Measurements from ENCODE around the gene MED27.

Gene MED27

DNA sequence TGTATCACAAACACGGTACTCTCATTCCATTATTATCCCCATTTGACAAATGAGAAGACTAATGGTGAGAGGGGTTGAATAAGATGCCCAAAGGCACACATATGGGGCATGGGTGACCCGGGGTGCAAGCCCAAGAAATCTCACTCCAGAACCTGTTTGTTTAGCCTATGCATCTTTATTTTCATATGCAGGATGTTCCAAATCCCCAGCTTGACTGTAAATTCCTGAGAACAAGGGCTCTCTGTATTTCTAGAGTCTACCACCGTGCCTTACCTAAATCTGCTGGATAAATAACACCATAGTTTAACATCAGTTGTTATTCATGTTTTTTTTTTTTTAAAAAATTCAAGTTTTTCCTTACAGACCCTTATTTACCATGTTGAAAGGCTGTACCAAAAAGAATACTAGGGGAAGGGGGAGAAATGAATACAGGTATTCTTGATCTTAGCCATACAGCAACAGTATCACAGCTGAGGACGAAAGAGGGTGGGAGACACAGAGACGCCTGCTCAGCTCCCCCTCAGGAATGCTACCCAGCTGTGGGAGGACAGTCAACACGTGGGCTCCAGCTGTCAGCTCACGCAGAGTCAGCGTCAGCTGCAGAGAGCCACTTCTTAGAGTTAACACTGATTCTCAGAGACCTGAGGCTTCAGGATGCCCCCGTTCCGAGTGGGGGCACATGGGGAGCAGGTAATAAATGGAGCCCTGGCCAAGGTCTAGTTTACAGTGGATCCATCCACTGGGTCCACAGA, 86.6 kb downstream of the MED27 start:
- no peaks in the 10 kb centered on the region for H3K79me2 ChIP-seq (ENCODE audit: control insufficient read depth, insufficient read depth, low read length, poor library complexity)
- H3K4ac ChIP-seq (ENCODE audit: low read depth, low read length) = no peak overlapping the region
- no peak overlapping the region for H2AK5ac ChIP-seq (ENCODE audit: low read length)
- peaks cover 2% of the 10 kb centered on the region for H3K9me3 ChIP-seq (ENCODE audit: insufficient read depth, low read depth, low read length)
- H3K23ac ChIP-seq (ENCODE audit: low read length) = no peak overlapping the region
- peaks cover 0 to 7% of the 10 kb centered on the region in 2 experiments for H3K36me3 ChIP-seq (ENCODE audit: control insufficient read depth in 1 of 2, insufficient read depth in 2 of 2, low read length in 2 of 2)
- no peak overlapping the region for H2BK120ac ChIP-seq (ENCODE audit: insufficient read depth, low read length, poor library complexity)
- no peak for DNase-seq
- H4K8ac ChIP-seq (ENCODE audit: low read depth, low read length) = no peak overlapping the region
- no peak overlapping the region for H3K27ac ChIP-seq (ENCODE audit: low read depth, low read length)
- H3K4me1 ChIP-seq (ENCODE audit: control insufficient read depth in 1 of 2, insufficient read depth in 2 of 2, low read length in 2 of 2) = peaks cover 2% of the 10 kb centered on the region in 2 experiments
- WGBS (ENCODE audit: extremely low coverage, insufficient coverage, insufficient read length) = no CpG with 5 or more reads among the region's 10 CpGs
- no peak overlapping the region for H3K9ac ChIP-seq (ENCODE audit: low read length)
- H2BK5ac ChIP-seq (ENCODE audit: low read depth, low read length, poor library complexity) = no peak overlapping the region
- H4K12ac ChIP-seq (ENCODE audit: low read depth, low read length) = no peak overlapping the region
- H3K79me1 ChIP-seq (ENCODE audit: low read length) = no peaks in the 10 kb centered on the region
- H3K18ac ChIP-seq (ENCODE audit: low read length) = no peak overlapping the region
- H3K4me2 ChIP-seq (ENCODE audit: low read length) = no peak overlapping the region
- H2BK12ac ChIP-seq (ENCODE audit: low read length) = no peak overlapping the region
- no peak overlapping the region for H2AFZ ChIP-seq (ENCODE audit: insufficient read depth, low read length, poor library complexity)
- H4K91ac ChIP-seq (ENCODE audit: low read depth, low read length) = no peak overlapping the region
- no peak overlapping the region for H3K4me3 ChIP-seq (ENCODE audit: low read depth, low read length)
- no peaks in the 10 kb centered on the region for H3K27me3 ChIP-seq (ENCODE audit: insufficient read depth, low read length)
- H3K14ac ChIP-seq (ENCODE audit: low read length) = no peak overlapping the region

GRCh38 chr9:131987232-131987631, 92.4 kb downstream of the MED27 start:
- Histone ChIP-seq H3K4me1 (ENCODE audit: control insufficient read depth in 1 of 2, insufficient read depth in 2 of 2, low read length in 2 of 2) (peaks cover 6 to 14% of the 10 kb centered on the region in 2 experiments), H4K8ac (ENCODE audit: low read depth, low read length) (no peak overlapping the region), H3K9ac (ENCODE audit: low read length) (no peak overlapping the region), H2AFZ (ENCODE audit: insufficient read depth, low read length, poor library complexity) (no peak overlapping the region), H3K4ac (ENCODE audit: low read depth, low read length) (no peak overlapping the region), H2BK120ac (ENCODE audit: insufficient read depth, low read length, poor library complexity) (no peak overlapping the region), H3K27me3 (ENCODE audit: insufficient read depth, low read length) (no peaks in the 10 kb centered on the region), H4K91ac (ENCODE audit: low read depth, low read length) (no peak overlapping the region), H3K79me2 (ENCODE audit: control insufficient read depth, insufficient read depth, low read length, poor library complexity) (no peaks in the 10 kb centered on the region), H2BK12ac (ENCODE audit: low read length) (no peak overlapping the region), H3K23ac (ENCODE audit: low read length) (no peak overlapping the region), H3K27ac (ENCODE audit: low read depth, low read length) (no peak overlapping the region), H3K14ac (ENCODE audit: low read length) (no peak overlapping the region), H3K4me2 (ENCODE audit: low read length) (no peak overlapping the region), H3K4me3 (ENCODE audit: low read depth, low read length) (no peak overlapping the region), H3K9me3 (ENCODE audit: insufficient read depth, low read depth, low read length) (no peaks in the 10 kb centered on the region), H2BK5ac (ENCODE audit: low read depth, low read length, poor library complexity) (no peak overlapping the region), H3K79me1 (ENCODE audit: low read length) (peaks cover 4% of the 10 kb centered on the region), H2AK5ac (ENCODE audit: low read length) (no peak overlapping the region), H3K36me3 (ENCODE audit: control insufficient read depth in 1 of 2, insufficient read depth in 2 of 2, low read length in 2 of 2) (no peaks in the 10 kb centered on the region), H4K12ac (ENCODE audit: low read depth, low read length) (no peak overlapping the region), H3K18ac (ENCODE audit: low read length) (no peak overlapping the region)
- no CpG with 5 or more reads among the region's 5 CpGs for WGBS (ENCODE audit: extremely low coverage, insufficient coverage, insufficient read length)
- DNase-seq = no peak

DNA sequence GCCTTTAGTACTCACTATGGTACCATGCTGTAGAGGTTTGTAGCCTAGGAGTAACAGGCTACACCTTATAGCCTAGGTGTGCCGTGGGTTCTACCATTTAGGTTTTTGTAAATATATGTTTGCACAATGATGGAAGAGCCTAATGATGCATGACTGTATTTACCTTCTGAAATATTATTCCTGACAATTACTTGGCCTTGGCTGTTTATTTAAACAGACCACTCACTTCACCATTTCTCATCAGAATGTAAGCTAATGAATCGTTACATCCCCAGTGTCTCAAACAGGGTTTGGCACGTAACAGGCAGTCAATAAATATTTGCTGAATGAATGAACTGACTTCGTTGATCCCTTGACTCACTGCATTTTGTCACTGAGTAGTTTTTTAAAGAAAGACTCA, 93.1 kb downstream of the MED27 start:
- no peak for DNase-seq
- H3K79me2 ChIP-seq (ENCODE audit: control insufficient read depth, insufficient read depth, low read length, poor library complexity) = no peaks in the 10 kb centered on the region
- H3K36me3 ChIP-seq (ENCODE audit: control insufficient read depth in 1 of 2, insufficient read depth in 2 of 2, low read length in 2 of 2) = no peaks in the 10 kb centered on the region
- H2AFZ ChIP-seq (ENCODE audit: insufficient read depth, low read length, poor library complexity) = no peak overlapping the region
- H2BK5ac ChIP-seq (ENCODE audit: low read depth, low read length, poor library complexity) = no peak overlapping the region
- H4K8ac ChIP-seq (ENCODE audit: low read depth, low read length) = no peak overlapping the region
- H3K14ac ChIP-seq (ENCODE audit: low read length) = no peak overlapping the region
- H3K9me3 ChIP-seq (ENCODE audit: insufficient read depth, low read depth, low read length) = no peaks in the 10 kb centered on the region
- H4K12ac ChIP-seq (ENCODE audit: low read depth, low read length) = no peak overlapping the region
- no peak overlapping the region for H3K18ac ChIP-seq (ENCODE audit: low read length)
- H3K4me2 ChIP-seq (ENCODE audit: low read length) = no peak overlapping the region
- peaks cover 9 to 21% of the 10 kb centered on the region in 2 experiments for H3K4me1 ChIP-seq (ENCODE audit: control insufficient read depth in 1 of 2, insufficient read depth in 2 of 2, low read length in 2 of 2)
- H3K79me1 ChIP-seq (ENCODE audit: low read length) = peaks cover 6% of the 10 kb centered on the region
- no peak overlapping the region for H3K4me3 ChIP-seq (ENCODE audit: low read depth, low read length)
- no CpG with 5 or more reads among the region's 4 CpGs for WGBS (ENCODE audit: extremely low coverage, insufficient coverage, insufficient read length)
- no peak overlapping the region for H2BK120ac ChIP-seq (ENCODE audit: insufficient read depth, low read length, poor library complexity)
- H4K91ac ChIP-seq (ENCODE audit: low read depth, low read length) = no peak overlapping the region
- no peaks in the 10 kb centered on the region for H3K27me3 ChIP-seq (ENCODE audit: insufficient read depth, low read length)
- no peak overlapping the region for H3K23ac ChIP-seq (ENCODE audit: low read length)
- H3K4ac ChIP-seq (ENCODE audit: low read depth, low read length) = no peak overlapping the region
- H2AK5ac ChIP-seq (ENCODE audit: low read length) = no peak overlapping the region
- H3K27ac ChIP-seq (ENCODE audit: low read depth, low read length) = no peak overlapping the region
- H2BK12ac ChIP-seq (ENCODE audit: low read length) = no peak overlapping the region
- no peak overlapping the region for H3K9ac ChIP-seq (ENCODE audit: low read length)

DNA sequence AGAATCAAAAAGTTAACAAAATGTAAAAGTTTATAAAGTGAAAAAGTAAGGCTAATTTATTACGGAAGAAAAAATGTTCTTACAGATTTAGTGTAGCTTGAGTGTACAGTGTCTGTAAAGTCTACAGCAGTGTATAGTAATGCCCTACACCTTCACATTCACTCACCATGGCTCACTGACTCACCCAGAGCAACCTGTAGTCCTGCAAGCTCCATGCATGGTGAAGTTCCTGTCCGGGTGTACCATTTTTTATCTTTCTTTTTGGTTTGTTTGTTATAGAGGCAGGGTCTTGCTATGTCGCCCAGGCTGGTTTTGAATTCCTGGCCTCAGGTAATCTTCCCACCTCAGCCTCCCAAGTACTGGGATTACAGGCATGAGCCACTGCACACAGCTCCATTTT, 93.6 kb downstream of the MED27 start:
- H3K23ac ChIP-seq (ENCODE audit: low read length) = no peak overlapping the region
- no peak overlapping the region for H4K8ac ChIP-seq (ENCODE audit: low read depth, low read length)
- peaks cover 11 to 25% of the 10 kb centered on the region in 2 experiments for H3K4me1 ChIP-seq (ENCODE audit: control insufficient read depth in 1 of 2, insufficient read depth in 2 of 2, low read length in 2 of 2)
- no peak overlapping the region for H3K4me2 ChIP-seq (ENCODE audit: low read length)
- H3K27ac ChIP-seq (ENCODE audit: low read depth, low read length) = no peak overlapping the region
- no peak overlapping the region for H3K9ac ChIP-seq (ENCODE audit: low read length)
- no peak overlapping the region for H2BK12ac ChIP-seq (ENCODE audit: low read length)
- no peaks in the 10 kb centered on the region for H3K79me2 ChIP-seq (ENCODE audit: control insufficient read depth, insufficient read depth, low read length, poor library complexity)
- H3K36me3 ChIP-seq (ENCODE audit: control insufficient read depth in 1 of 2, insufficient read depth in 2 of 2, low read length in 2 of 2) = no peaks in the 10 kb centered on the region
- H2BK5ac ChIP-seq (ENCODE audit: low read depth, low read length, poor library complexity) = no peak overlapping the region
- H3K18ac ChIP-seq (ENCODE audit: low read length) = no peak overlapping the region
- H3K4ac ChIP-seq (ENCODE audit: low read depth, low read length) = no peak overlapping the region
- H3K4me3 ChIP-seq (ENCODE audit: low read depth, low read length) = no peak overlapping the region
- H3K79me1 ChIP-seq (ENCODE audit: low read length) = peaks cover 6% of the 10 kb centered on the region
- H2BK120ac ChIP-seq (ENCODE audit: insufficient read depth, low read length, poor library complexity) = no peak overlapping the region
- no peak overlapping the region for H2AK5ac ChIP-seq (ENCODE audit: low read length)
- H3K9me3 ChIP-seq (ENCODE audit: insufficient read depth, low read depth, low read length) = no peaks in the 10 kb centered on the region
- no peak overlapping the region for H4K12ac ChIP-seq (ENCODE audit: low read depth, low read length)
- DNase-seq = no peak
- no peak overlapping the region for H4K91ac ChIP-seq (ENCODE audit: low read depth, low read length)
- H2AFZ ChIP-seq (ENCODE audit: insufficient read depth, low read length, poor library complexity) = no peak overlapping the region
- H3K27me3 ChIP-seq (ENCODE audit: insufficient read depth, low read length) = no peaks in the 10 kb centered on the region
- no peak overlapping the region for H3K14ac ChIP-seq (ENCODE audit: low read length)
- no CpG with 5 or more reads among the region's 3 CpGs for WGBS (ENCODE audit: extremely low coverage, insufficient coverage, insufficient read length)

Measured in trophoblast cell (in vitro differentiated cells and primary cell).